Thyroid gland (tissue), 4 donors: Measurements from ENCODE around the gene STPG3. TPM values are rescaled to one million over a fixed set of nuclear protein-coding genes. Genes with fewer than 3 reads are reported as not detected.
A peak's percentile ranks its signal among the peaks of the same experiment; 100 is the strongest.

Experiments used
- DNase-seq, 2 donors: peaks; one replicate each; pipeline ENCODE4 v3.0.0-alpha.2; 2019
- H3K27ac ChIP-seq, 3 donors: fragments of 200-600 bp; sonication (generic); 1 replicate in 2 of 3; 2 replicates in 1 of 3; pipeline ENCODE4 v1.5.1; 2016 to 2019; ENCODE audit warnings: mild to moderate bottlenecking in 1 of 3, moderate library complexity in 1 of 3
- H3K27me3 ChIP-seq: fragments of 200-600 bp; sonication (generic); one replicate; pipeline ENCODE4 v1.5.1; 2019
- H3K36me3 ChIP-seq, 2 donors: fragments of 200-600 bp; sonication (generic); one replicate each; pipeline ENCODE4 v1.5.1; 2016 to 2019
- H3K4me1 ChIP-seq, 2 donors: fragments of 200-600 bp; sonication (generic); one replicate each; pipeline ENCODE4 v1.5.1; 2017 to 2019
- H3K4me3 ChIP-seq, 3 donors: fragments of 200-600 bp; sonication (generic); replicated peaks in 1 of 3; 1 replicate in 2 of 3; 2 replicates in 1 of 3; pipeline ENCODE4 v1.5.1; 2016; ENCODE audit warnings: mild to moderate bottlenecking in 1 of 3
- H3K9me3 ChIP-seq: fragments of 200-600 bp; sonication (generic); one replicate; pipeline ENCODE4 v1.5.1; 2017
- CTCF ChIP-seq, 6 experiments: fragments of 200-600 bp in 3 of 6; fragments of 450-650 bp in 3 of 6; sonication (generic) in 3 of 6; IDR thresholded peaks; one replicate each; pipeline ENCODE4 v1.5.1; 2016 to 2019; ENCODE audit warnings: antibody characterized with exemption in 6 of 6, mild to moderate bottlenecking in 2 of 6, inconsistent platforms in 1 of 6, moderate library complexity in 1 of 6
- POLR2A ChIP-seq, 2 donors: fragments of 450-650 bp; IDR thresholded peaks; one replicate each; pipeline ENCODE4 v1.6.1; 2017; ENCODE audit warnings: antibody characterized with exemption in 2 of 2, mild to moderate bottlenecking in 2 of 2, moderate library complexity in 1 of 2
- WGBS, 2 donors: methylation state at CpG; one replicate each; pipeline ENCODE4 v1.1.5; 2017; 5-methylcytosine and 5-hydroxymethylcytosine counted together
- intact Hi-C: fragments of 100-400 bp; cut with DNase I; formaldehyde crosslinking; loops from one replicate; pipeline ENCODE4 v1.15.1; 2023
- total RNA-seq, 4 donors: library from RNA; depleted of rRNA; stranded (reverse); fragments of >200 nt; gene quantifications; one replicate each; pipeline ENCODE4 v1.2.3, GENCODE V29; 2016

The STPG3 gene
- total RNA-seq, 4 donors from 2014 or later, result not detected

GRCh38 chr9:137286975-137287383 lies 35.9 kb downstream of the STPG3 start:
- 55 to 66% methylated on average over 14 of the region's 14 CpGs for WGBS, 2 donors
- H3K4me3 ChIP-seq, result no peak overlapping the region
- H3K9me3 ChIP-seq, result no peaks in the 10 kb centered on the region
- no peaks in the 10 kb centered on the region for H3K36me3 ChIP-seq
- no peaks in the 10 kb centered on the region for H3K4me1 ChIP-seq
- H3K27me3 ChIP-seq, result no peaks in the 10 kb centered on the region
- DNase-seq, result peak; percentile 54 to 58
- intact Hi-C loops, result no loop called here
- no peak for TF ChIP-seq POLR2A (IDR thresholded peaks at IDR 0.05)
- peak in 5 of 6 experiments; percentile 19 to 48 (median 44) for TF ChIP-seq CTCF (IDR thresholded peaks at IDR 0.05)
- no peak overlapping the region for H3K27ac ChIP-seq

GRCh38 chr9:137293094-137293481 lies 42.0 kb downstream of the STPG3 start:
- no peak for DNase-seq
- TF ChIP-seq CTCF (IDR thresholded peaks at IDR 0.05) (no peak), POLR2A (IDR thresholded peaks at IDR 0.05) (no peak)
- H3K27me3 ChIP-seq, result no peaks in the 10 kb centered on the region
- no peak overlapping the region for H3K27ac ChIP-seq
- 76 to 77% methylated on average over 15 of the region's 15 CpGs for WGBS, 2 donors
- no peaks in the 10 kb centered on the region for H3K9me3 ChIP-seq
- no peaks in the 10 kb centered on the region for H3K36me3 ChIP-seq
- no peak overlapping the region for H3K4me3 ChIP-seq
- H3K4me1 ChIP-seq, result peaks cover 0 to 22% of the 10 kb centered on the region in 2 donors
- intact Hi-C loops, result no loop called here

GRCh38 chr9:137293482-137294090 lies 42.5 kb downstream of the STPG3 start:
- Histone ChIP-seq H3K9me3 (no peaks in the 10 kb centered on the region), H3K27ac (no peak overlapping the region), H3K27me3 (no peaks in the 10 kb centered on the region), H3K36me3 (no peaks in the 10 kb centered on the region), H3K4me1 (peaks cover 0 to 22% of the 10 kb centered on the region in 2 donors), H3K4me3 (no peak overlapping the region)
- no peak for DNase-seq
- intact Hi-C loops, result no loop called here
- WGBS, 2 donors, result 78 to 82% methylated on average over 29 of the region's 29 CpGs
- no peak for TF ChIP-seq POLR2A (IDR thresholded peaks at IDR 0.05)
- no peak for TF ChIP-seq CTCF (IDR thresholded peaks at IDR 0.05)

GRCh38 chr9:137294091-137294680 lies 43.1 kb downstream of the STPG3 start:
- Histone ChIP-seq H3K4me3 (no peak overlapping the region), H3K4me1 (peaks cover 1 to 22% of the 10 kb centered on the region in 2 donors), H3K27ac (no peak overlapping the region), H3K9me3 (no peaks in the 10 kb centered on the region), H3K27me3 (no peaks in the 10 kb centered on the region), H3K36me3 (no peaks in the 10 kb centered on the region)
- intact Hi-C loops, result no loop called here
- no peak for DNase-seq
- TF ChIP-seq CTCF (IDR thresholded peaks at IDR 0.05) (no peak), POLR2A (IDR thresholded peaks at IDR 0.05) (no peak)
- 58 to 64% methylated on average over 11 of the region's 11 CpGs for WGBS, 2 donors

- Histone ChIP-seq H3K9me3 (no peaks in the 10 kb centered on the region), H3K36me3 (no peaks in the 10 kb centered on the region), H3K4me3 (peak overlapping the region in 1 of 3 donors; percentile 26), H3K27me3 (no peaks in the 10 kb centered on the region), H3K27ac (no peak overlapping the region), H3K4me1 (peaks cover 5 to 22% of the 10 kb centered on the region in 2 donors)
- intact Hi-C loops, result loop anchor here (5.0 kb wide), 1 partner anchor 113 kb away; no protein-coding TSS in a partner anchor
- DNase-seq, result peak; percentile 37 to 41
- 9 to 20% methylated on average over 9 to 23 of the region's 35 CpGs for WGBS, 2 donors
- TF ChIP-seq CTCF (IDR thresholded peaks at IDR 0.05) (peak in 3 of 6 experiments; percentile 2 to 21 (median 20)), POLR2A (IDR thresholded peaks at IDR 0.05) (no peak)
These were observed 43.7 kb downstream of the STPG3 start for GRCh38 chr9:137294681-137295237.
